Astrocyte of the spinal cord (primary cell): Measurements from ENCODE around the gene GPR82.

Experiments used
- DNase-seq: peaks from one replicate; pipeline ENCODE4 v3.0.0; 2011; ENCODE audit warnings: low read depth, low spot score
- H3K4me3 ChIP-seq: 2 replicates; pipeline ENCODE4 v1.5.1; 2011; ENCODE audit warnings: low read depth, mild to moderate bottlenecking, low read length, moderate library complexity
- CTCF ChIP-seq: IDR thresholded peaks from 2 replicates; pipeline ENCODE4 v1.5.1; 2012; ENCODE audit warnings: low read depth, mild to moderate bottlenecking, low read length, inconsistent platforms
- in situ Hi-C: cut with HindIII; loops from 2 replicates; pipeline ENCODE4 v1.10.0; 2017; ENCODE audit warnings: low sequenced_read_pairs

GPR82 gene

GRCh38 chrX:41705680-41706374 is 18.2 kb upstream of the GPR82 start:
- no peak overlapping the region for H3K4me3 ChIP-seq
- DNase-seq: no peak
- in situ Hi-C loops: no loop called here
- no peak for TF ChIP-seq CTCF

GRCh38 chrX:41707218-41707617 is 16.8 kb upstream of the GPR82 start:
- TF ChIP-seq CTCF: no peak
- H3K4me3 ChIP-seq: no peak overlapping the region
- in situ Hi-C loops: no loop called here
- no peak for DNase-seq

DNA sequence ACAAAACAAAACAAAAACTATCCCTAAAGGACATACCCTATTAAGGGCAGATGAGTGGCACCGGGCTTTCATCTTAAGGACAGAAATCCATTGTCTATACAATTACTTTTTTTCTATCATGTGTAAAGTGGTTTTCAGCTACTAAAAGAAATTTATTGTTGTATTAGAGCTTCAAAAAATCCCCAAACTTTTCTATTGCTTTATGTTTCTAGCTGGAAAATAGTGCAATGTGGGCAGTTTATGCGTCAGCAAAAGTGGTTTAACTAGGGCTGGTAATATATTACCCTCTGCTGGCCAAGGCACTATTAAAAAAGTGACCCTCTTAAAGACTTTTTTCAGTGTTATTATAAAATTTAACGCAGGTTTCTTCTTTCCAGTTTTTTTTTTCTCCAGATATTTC is 15.5 kb upstream of the GPR82 start:
- TF ChIP-seq CTCF: no peak
- in situ Hi-C loops: no loop called here
- no peak for DNase-seq
- no peak overlapping the region for H3K4me3 ChIP-seq

GRCh38 chrX:41711021-41711667 is 12.8 kb upstream of the GPR82 start:
- no peak for TF ChIP-seq CTCF
- in situ Hi-C loops: no loop called here
- no peak for DNase-seq
- H3K4me3 ChIP-seq: no peak overlapping the region

- DNase-seq: no peak
- H3K4me3 ChIP-seq: no peak overlapping the region
- in situ Hi-C loops: no loop called here
- no peak for TF ChIP-seq CTCF
These were observed 7.8 kb upstream of the GPR82 start for GRCh38 chrX:41716222-41716621.

GRCh38 chrX:41716767-41717473 is 7.1 kb upstream of the GPR82 start:
- no peak for DNase-seq
- no peak overlapping the region for H3K4me3 ChIP-seq
- no peak for TF ChIP-seq CTCF
- in situ Hi-C loops: no loop called here
